HL-60/S4 treated with retinoic acid at 250 ng/mL for 4 days and 3 days (cell line): ENCODE data around the gene SLX9.
"Not testable (repeated sequence)": the region's sequence is repeated elsewhere in the genome, so short reads cannot be mapped to it uniquely, and the experiment has no call there.

Experiments
- in situ Hi-C: fragments of 300-500 bp; cut with MboI; formaldehyde crosslinking; loops from 2 replicates; pipeline ENCODE4 v1.7.0; 2022; ENCODE audit warnings: low sequenced_read_pairs

Gene SLX9

GRCh38 chr21:44971672-44971995 lies 31.8 kb downstream of the SLX9 start:
- in situ Hi-C loops, result no loop called here

GRCh38 chr21:44972301-44972814 lies 32.5 kb downstream of the SLX9 start:
- in situ Hi-C loops, result no loop called here

GRCh38 chr21:44972821-44973220 lies 33.0 kb downstream of the SLX9 start:
- in situ Hi-C loops, result no loop called here

GRCh38 chr21:44973598-44973997 lies 33.8 kb downstream of the SLX9 start:
- in situ Hi-C loops, result no loop called here

- in situ Hi-C loops, result no loop called here
Measured at GRCh38 chr21:44974676-44975075, 34.8 kb downstream of the SLX9 start.

- in situ Hi-C loops, result no loop called here
Measured at GRCh38 chr21:44975720-44976555, 36.1 kb downstream of the SLX9 start.

- in situ Hi-C loops, result not testable (repeated sequence)
Measured at GRCh38 chr21:44976556-44977393, 36.9 kb downstream of the SLX9 start.

- in situ Hi-C loops, result no loop called here
Measured at GRCh38 chr21:44977616-44978340, 37.9 kb downstream of the SLX9 start.

GRCh38 chr21:44979687-44980561 lies 40.1 kb downstream of the SLX9 start:
- in situ Hi-C loops, result no loop called here

- in situ Hi-C loops, result no loop called here
Measured at GRCh38 chr21:44980562-44981489, 41.0 kb downstream of the SLX9 start.

GRCh38 chr21:44982558-44983250 lies 42.9 kb downstream of the SLX9 start:
- in situ Hi-C loops, result no loop called here

GRCh38 chr21:44983421-44984206 lies 43.8 kb downstream of the SLX9 start:
- in situ Hi-C loops, result no loop called here

GRCh38 chr21:44984428-44984791 lies 44.6 kb downstream of the SLX9 start:
- in situ Hi-C loops, result no loop called here

- in situ Hi-C loops, result no loop called here
Measured at GRCh38 chr21:44984792-44985440, 45.1 kb downstream of the SLX9 start.

GRCh38 chr21:44985441-44986401 lies 45.9 kb downstream of the SLX9 start:
- in situ Hi-C loops, result no loop called here
